HG03342 (cell line): ENCODE measurements around the gene ATN1.
A peak's percentile ranks its signal among the peaks of the same experiment; 100 is the strongest.

Source experiments
- ATAC-seq: cut with Tn5 transposase; IDR thresholded peaks from one replicate; pipeline ENCODE4 v1.9.1; 2021; ENCODE audit warnings: mild to moderate bottlenecking, moderate library complexity; ENCODE audit not compliant: unreplicated experiment

ATN1 gene

DNA sequence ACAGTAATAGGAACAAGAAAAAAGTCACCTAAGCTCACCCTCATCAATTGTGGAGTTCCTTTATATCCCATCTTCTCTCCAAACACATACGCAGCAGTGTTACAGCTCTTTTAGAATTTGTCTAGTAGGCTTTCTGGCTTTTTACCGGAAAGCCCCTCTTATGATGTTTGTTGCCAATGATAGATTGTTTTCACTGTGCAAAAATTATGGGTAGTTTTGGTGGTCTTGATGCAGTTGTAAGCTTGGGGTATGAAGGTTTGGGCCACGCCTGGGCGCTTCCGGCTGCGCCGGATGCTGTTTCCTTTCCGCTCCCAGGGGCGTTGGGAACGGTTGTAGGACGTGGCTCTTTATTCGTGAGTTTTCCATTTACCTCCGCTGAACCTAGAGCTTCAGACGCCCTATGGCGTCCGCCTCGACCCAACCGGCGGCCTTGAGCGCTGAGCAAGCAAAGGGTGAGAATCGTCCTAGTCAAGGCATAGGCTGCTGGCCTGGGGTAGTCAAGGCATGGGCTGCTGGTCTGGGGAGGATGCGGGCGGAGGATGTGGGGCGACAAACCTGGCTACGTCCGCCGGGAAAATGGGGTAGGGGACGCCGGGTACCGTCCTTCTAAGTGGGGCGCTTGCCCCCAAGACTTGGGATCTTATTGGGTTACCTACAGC is 16.1 kb downstream of the ATN1 start, which contains the start of the genes C12orf57 and RNU7-1:
Gene C12orf57, plus strand, starts transcription at position 301 of the 659 bp plus-strand sequence. Its CDS starts 100 bp downstream, at position 401.
Gene RNU7-1, plus strand, starts transcription at position 95 of the 659 bp plus-strand sequence.
- peak; percentile 42 for ATAC-seq

DNA sequence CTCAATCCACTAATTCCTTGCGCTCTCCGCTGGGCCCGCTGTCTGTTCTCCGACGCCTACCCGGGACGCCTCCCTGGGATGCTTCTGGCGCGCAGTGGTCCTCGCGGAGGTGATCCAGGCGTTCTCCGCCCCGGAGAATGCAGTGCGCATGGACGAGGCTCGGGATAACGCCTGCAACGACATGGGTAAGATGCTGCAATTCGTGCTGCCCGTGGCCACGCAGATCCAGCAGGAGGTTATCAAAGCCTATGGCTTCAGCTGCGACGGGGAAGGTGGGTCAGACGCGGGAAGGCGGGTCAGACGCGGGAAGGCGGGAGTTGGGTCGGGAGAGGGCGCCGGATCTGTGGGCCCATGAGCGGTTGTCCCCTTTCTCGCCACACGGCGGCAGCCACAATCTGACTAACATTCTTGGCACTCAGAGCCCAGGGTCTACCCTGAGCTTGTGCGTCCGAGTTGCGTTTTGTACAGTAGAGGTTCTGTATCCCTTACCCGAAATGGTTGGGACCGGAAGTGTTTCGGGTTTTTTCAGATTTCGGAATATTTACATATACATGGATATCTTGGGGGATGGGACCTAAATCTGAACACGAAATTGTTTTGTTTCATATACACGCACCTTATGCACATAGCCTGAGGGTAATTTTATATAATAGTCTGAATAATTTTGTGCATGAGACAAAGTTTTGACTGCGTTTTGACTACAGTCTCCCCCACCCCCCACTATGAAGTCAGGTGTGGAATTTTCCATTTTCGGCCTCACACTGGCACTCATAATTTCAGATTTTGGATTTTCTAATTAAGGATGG is 16.8 kb downstream of the ATN1 start:
- peak; percentile 39 for ATAC-seq

DNA sequence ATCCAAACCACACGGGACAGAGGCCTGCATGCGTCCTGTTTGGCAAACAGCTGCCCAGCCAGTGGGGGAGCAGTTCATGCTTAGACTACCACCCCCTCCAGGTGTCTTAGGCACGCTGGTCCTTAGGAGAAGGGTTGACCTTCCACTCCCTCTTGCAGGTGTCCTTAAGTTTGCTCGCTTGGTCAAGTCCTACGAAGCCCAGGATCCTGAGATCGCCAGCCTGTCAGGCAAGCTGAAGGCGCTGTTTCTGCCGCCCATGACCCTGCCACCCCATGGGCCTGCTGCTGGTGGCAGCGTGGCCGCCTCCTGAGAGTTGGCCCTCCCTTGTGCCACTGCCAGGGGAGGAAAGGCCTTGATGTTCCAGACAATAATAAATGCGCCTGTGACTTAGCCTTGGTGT is 17.9 kb downstream of the ATN1 start:
- ATAC-seq = no peak

DNA sequence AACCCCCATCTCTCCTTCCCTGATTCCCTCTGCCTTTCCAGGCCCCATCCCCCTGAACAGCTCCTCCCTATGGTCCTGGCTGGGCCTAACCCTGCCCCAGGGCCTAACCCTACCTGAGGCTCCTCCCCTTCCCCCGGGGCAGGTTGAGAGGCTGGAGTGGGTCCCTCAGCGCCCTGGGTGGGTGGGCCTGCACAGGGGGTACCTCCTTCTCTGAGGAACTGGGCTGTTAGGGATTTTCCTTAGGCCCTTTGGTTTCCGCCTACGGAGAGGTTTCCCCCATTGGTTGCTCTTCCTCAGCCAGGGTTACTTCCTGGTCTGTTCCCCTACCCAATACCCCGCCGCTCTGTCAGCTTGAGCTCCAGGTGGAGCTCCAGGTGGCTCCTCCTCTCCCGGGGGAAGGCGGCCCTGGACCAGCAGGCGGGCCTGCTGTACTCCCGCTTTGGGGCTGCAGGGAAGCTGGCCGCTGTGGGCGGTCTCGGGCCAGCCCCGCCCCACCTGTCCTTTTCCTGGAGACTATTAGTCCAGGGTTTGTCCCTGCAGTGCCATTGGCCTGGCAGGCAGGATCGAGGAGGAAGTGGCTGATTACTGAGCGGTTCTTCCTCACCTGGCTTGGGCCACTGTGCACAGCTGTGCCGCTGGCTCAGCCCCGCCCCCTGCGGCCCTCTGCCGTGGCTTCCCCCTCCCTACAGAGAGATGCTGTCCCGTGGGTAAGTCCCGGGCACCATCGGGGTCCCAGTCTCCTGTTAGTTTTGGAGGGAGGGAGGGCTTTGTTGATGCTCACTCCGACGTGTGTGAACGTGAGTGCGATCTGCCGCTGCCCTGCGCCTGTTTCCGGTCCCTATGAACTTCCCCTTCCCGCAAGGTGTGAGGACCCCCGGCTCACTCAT is 18.5 kb downstream of the ATN1 start:
- ATAC-seq = no peak

DNA sequence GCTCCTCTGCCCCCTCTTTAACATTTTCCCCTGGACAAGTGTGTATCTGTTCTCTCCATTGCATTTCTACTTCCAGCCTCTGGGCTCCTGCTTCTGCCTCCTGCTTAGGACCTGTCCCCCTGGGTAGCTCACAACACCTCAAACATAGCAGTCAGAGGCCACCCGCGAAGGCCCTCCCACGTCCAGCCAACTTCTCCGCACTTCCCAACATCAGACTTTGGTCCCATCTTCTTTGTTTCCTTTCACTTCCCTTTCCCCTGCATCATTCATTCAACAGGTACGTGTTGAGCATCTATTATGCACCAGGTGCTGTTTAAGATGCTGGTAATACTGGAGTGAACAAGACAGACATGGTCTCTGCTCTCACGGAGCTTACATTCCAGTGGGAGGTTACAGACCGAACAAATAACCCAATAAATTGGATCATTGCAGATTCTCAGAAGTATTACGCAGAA is 19.2 kb downstream of the ATN1 start:
- no peak for ATAC-seq

DNA sequence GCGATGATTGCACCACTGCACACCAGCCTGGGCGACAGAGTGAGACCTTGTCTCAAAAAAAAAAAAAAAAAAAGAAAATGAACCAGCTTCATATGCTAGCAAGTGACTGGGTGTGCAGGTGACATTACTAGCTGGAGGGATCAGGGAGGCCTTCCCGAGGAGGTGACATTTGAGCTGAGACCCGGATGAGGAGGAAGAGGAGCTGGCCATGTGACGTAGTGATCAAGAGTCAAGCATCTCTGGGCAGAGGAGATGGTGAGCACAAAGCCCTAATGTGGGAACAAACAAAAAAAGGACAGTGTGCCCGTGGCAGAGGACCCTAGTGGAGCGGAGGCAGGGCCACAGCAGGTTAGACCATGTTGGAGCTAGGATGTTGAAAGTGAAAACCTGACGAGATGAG is 19.9 kb downstream of the ATN1 start:
- ATAC-seq = no peak

DNA sequence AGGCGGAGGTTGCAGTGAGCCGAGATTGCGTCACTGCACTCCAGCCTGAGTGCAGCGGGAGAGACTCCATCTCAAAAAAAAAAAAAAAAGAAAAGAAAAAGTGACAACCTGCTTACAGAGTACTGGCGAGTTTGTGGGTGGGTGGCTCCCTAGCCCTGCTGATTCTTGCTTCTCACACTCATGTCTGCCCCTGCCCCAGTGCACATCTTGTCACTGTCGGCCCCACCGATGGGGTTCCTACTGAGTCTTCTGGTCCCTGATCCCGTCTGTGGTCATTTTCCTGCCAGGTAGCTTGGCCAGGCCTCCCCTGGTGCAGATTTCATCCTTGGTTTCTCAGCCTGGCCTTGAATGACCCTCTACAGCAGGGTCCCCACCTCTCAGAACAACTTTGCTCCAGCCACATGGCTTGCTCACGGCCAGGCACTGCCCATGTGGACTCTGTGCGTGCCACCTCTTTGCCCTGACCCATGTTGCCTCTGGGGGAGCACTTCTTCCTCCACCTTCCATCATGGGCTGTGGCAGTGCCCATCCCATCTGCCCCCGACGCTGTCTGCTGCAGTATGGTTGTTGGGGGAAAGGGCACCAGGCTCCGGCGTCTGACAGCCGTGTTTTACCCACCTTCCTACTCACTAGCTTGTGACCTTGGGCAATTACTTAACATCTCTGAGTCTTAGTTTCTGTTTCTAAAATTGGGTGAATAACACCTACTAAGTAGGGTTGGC is 21.3 kb downstream of the ATN1 start:
- no peak for ATAC-seq

DNA sequence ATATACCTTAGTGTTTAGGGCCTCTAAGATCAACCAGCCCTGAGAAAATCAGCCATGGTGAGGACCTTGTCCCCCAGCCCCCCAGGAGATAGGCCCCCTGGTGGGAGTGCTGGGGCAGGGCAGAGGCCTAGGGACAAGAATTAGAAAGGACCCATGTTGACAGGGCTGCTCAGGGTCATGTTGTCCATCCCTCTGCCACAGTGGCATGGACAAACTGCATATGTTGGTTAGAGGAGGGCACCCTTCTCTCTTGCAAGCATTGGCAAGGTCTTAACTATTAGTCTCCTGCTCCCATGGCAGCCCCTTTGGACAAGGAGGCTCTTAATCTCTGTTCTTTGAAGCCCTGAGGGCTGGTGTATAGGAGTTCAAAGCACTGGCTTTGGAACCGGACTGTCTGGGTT is 22.6 kb downstream of the ATN1 start:
- ATAC-seq = no peak

DNA sequence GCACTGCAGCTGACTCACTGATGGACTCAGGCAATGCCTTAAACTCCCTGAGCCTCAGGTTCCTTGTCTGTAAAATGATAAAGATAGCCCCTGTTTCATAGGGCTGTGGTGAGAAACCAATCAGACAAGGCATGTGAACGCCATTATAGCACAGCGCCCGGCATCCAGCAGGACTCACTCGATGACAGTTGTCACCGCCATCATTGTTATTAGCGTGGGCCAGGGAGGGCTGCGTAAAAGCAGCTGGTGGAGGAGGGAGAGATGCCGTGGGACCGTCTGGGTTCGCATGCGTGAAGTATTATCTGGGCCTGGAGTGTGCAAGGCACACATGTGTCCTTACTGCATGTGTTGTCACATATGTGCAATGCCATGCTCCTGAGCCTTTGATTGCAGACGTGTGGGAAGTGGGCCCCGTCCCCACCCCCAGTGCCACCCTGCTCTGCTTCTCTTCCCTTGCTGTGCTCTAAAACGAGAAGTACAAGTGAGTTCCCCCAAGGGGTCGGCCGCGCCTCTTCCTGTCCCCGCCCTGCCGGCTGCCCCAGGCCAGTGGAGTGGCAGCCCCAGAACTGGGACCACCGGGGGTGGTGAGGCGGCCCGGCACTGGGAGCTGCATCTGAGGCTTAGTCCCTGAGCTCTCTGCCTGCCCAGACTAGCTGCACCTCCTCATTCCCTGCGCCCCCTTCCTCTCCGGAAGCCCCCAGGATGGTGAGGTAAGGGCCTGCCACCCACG is 23.2 kb downstream of the ATN1 start, which contains the start of gene PTPN6:
Gene PTPN6, plus strand, starts transcription at position 546 of the 730 bp plus-strand sequence. Its CDS starts 157 bp downstream, at position 703.
- ATAC-seq = no peak

DNA sequence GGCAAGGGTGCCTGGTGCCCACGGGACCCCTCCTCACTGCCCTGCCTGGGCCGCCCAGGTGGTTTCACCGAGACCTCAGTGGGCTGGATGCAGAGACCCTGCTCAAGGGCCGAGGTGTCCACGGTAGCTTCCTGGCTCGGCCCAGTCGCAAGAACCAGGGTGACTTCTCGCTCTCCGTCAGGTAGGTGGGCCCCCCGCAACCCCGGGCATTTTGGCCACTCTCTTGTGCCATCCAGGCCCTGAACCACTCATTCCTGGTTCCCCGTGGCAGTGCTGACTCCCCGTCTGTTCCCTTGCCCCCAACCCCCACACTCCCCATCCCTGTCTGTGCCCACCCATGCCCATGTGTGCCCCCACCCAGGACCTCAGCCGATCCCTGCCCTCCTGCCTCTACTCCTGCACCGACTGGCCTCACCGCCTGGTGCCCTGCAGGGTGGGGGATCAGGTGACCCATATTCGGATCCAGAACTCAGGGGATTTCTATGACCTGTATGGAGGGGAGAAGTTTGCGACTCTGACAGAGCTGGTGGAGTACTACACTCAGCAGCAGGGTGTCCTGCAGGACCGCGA is 23.9 kb downstream of the ATN1 start:
- ATAC-seq = no peak

DNA sequence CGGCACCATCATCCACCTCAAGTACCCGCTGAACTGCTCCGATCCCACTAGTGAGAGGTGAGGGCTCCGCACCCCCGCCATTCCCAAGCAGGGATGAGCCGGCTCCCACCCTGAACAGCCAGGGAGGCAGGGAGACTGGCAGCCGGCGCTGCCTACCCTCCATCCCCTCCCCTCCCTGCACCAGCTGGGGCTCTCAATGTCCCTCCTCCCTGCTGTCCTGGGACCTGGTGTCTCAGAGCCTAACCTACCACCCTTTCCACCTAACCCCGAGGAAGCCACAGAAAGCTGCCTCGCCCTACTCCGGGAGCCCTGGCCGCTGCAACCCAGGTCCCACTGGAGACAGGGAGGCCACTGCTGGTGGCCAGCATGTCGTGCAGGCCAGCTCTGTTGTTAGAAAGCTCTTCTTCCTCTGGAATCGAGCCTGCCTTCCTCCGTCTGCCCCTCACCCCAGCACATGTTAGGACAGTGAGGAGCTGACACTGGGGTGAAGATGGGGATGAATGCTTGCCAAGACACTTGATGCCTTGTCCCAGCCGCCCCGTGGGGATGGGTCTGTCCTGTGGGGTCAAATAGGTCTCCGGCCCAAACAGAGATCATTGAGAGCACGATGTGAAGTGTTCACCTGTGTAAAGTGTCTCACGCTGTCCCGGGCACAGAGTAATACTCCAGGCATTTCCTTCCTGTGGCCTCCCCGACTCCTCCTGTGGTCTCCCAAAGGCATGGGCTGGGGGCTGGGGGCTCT is 24.5 kb downstream of the ATN1 start:
- no peak for ATAC-seq

DNA sequence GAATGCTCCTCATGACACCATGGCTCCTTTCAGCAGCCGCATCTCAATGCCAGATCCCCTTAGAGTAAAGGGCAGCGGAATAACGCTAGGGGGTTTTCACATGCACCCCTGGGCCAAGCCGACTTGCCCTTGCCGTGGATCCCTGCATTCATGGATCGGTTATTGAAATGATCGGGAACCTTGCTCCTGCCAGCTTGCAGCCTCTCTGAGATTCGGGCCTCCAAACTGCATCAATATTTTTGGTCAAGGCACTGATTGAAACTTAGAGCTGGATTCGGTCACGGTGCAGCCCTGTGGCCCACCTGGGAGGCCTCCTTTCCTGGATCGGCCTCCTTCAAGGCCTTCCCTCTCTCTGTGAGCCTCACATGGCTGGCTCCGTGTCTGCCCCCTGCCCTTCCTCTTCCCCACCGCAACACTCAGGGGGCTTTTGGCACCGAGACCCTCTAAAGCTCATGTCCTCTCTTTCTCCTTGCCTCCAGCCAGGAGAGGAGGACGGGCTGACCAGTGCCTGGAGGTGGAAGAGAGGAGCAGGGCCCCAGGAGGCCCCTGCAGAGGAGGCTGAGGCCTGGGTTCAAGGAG is 25.2 kb downstream of the ATN1 start:
- no peak for ATAC-seq

DNA sequence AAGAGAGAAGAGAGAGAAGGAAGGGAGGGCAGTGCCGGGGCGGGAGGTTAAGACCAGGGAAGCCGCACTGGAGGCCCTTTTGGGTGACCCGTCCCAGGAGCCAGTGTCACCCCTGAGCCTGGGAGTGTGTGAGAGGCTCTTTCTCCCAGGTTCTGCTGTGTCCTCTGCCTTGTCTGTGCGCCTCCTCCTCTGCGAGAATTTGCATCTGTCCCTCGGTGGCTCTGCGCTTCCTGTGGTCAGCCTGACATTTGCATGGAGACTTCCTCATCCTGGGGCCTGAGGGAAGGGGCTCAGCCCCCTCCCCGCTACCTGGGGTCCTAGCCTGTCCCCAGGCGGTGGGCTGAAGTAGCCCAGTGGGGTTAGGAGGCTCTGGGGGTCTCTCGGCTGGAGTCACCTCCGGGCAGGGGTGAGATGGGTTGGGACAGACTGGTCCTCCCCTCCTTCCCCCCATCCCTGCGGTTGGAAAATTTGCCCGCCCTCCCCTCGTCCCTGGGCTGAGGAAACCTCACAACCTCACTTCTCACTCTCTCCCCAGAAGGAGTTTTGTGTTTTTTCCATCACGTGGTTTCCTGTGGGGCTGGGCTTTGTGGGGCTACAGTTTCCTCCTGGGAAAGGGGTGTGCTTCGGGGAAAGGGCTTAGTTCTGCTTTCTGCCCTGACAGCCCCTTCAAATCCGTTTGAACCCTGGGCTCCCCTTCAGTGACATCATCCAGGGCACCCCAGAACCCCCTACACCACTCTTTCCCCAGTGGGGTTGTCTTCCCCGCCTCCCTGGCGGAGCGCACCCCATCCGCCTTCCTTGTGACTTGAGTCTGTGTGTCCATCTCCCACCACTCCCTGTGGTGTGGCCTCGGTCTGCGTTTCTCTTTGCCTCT is 25.9 kb downstream of the ATN1 start:
- ATAC-seq = peak; percentile 50

DNA sequence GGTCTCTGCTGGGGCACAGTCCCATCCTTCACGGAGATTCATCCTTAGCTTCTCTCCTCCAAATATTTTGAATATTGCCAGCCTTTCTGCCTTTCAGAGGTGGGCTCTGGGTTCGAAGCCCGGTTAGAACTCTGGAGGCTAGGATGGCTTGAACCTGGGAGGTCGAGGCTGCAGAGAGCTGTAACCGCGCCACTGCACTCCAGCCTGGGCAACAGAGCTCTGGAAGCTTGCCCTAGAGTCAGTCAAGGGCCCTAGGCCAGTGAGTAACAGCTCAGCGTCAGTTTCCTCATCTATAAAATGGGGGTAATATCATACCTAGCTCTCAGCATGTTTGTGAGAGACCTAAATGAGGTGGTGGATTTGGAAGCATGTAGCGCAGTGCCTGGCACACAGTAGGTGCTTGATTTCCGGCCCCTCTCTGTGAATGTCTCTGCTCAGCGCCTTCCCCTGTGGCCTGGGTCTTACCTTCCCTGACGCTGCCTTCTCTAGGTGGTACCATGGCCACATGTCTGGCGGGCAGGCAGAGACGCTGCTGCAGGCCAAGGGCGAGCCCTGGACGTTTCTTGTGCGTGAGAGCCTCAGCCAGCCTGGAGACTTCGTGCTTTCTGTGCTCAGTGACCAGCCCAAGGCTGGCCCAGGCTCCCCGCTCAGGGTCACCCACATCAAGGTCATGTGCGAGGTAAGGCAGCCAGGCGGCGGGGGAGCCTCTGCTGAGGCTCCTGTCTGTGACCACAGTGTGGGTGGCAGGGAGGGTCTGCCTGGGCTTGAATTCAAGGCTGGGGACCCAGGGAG is 26.8 kb downstream of the ATN1 start:
- ATAC-seq = no peak

DNA sequence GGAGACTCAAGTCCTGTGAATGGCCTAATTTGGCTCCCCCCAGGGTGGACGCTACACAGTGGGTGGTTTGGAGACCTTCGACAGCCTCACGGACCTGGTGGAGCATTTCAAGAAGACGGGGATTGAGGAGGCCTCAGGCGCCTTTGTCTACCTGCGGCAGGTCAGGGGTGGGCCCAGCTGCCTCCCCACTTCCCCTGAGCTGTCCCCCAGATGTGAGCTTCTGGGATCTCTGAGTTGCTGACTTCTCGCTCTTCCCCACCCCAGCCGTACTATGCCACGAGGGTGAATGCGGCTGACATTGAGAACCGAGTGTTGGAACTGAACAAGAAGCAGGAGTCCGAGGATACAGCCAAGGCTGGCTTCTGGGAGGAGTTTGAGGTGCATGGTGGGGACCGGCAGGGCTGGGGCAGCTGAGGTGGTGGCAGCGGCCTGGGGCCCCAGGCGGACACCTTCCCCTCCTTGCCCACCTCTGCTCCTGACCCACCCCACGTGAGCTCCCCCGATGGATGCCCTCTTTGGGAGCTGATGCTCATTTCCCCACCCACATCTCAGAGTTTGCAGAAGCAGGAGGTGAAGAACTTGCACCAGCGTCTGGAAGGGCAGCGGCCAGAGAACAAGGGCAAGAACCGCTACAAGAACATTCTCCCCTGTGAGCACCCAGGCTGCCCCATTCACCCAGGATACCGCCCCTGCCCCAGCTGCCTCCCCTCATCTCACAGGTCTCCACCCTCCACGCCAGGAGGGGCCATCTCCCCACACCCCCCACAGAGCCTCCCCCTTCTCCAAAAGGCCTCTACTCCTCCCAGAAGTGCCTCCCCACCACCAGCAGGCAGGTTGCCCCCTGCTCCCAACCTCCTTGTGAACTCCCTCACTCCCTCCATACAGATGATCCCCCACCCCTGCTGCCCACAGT is 27.6 kb downstream of the ATN1 start:
- ATAC-seq = no peak
